Limb (tissue), 2 donors: ENCODE data around the gene NARF.
"Not testable (repeated sequence)": the region's sequence is repeated elsewhere in the genome, so short reads cannot be mapped to it uniquely, and the experiment has no call there.

ENCODE experiments used
- DNase-seq, 2 donors: peaks; one replicate each; pipeline ENCODE4 v3.0.0-alpha.2; 2016; ENCODE audit errors: extremely low spot score in 2 of 2

The NARF gene

DNA sequence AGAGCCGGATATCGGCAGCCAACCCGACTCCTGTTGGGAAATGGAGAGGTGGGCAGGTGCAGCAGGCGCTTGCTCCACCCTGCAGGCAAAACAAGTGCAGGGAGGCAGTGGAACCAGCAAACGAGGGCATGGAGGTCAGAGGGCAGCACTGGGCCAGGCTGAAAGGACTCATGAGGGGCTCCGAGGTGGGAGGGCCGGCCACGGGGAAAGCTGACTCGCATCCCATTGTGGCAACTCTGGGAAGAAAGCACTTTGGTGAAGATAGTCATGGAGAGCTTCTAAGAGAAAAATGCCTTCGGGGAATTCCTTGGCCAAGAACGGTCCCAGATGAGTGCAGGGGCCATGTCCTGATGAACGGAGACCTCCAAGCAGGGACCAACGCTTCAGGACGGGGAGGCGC lies 12.4 kb upstream of the NARF start:
- no peak for DNase-seq

DNA sequence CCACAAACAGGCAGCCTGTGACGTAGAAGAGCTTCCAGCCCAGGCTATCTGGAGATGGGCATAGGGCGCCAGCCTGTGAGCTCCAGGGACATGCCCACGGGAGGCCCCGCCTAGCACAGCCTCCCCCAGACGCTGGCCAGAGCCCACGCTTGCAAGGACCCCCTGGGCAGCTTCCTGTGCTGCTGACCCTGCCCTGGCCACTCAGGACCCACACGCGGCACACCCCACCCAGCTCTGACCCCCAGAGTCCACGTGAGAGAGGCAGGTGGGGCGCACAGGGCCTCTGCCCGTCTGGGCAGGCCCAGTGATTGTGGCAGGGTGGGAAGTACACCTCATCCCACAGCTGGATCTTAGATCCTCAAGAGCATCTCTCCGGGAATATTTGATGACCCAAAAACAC lies 11.9 kb upstream of the NARF start:
- DNase-seq, result no peak

DNA sequence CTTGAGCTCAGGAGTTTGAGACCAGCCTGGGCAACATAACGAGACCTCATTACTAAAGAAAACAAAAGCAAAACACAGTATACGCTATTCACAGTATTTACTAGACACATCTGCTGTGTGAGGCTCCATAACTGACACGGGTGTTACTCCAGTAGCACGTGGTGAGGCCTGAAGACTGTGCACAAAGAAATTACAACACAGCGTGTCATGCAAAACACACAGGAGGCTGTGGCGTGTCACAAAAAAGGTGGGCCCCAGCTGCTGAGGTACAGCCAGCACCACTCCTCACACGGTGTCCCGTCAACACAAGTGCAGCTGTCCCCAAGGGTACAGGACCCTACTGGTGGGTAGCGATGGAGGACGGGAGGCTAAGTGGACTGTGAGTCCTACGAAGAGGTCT lies 10.7 kb upstream of the NARF start:
- DNase-seq, result no peak

DNA sequence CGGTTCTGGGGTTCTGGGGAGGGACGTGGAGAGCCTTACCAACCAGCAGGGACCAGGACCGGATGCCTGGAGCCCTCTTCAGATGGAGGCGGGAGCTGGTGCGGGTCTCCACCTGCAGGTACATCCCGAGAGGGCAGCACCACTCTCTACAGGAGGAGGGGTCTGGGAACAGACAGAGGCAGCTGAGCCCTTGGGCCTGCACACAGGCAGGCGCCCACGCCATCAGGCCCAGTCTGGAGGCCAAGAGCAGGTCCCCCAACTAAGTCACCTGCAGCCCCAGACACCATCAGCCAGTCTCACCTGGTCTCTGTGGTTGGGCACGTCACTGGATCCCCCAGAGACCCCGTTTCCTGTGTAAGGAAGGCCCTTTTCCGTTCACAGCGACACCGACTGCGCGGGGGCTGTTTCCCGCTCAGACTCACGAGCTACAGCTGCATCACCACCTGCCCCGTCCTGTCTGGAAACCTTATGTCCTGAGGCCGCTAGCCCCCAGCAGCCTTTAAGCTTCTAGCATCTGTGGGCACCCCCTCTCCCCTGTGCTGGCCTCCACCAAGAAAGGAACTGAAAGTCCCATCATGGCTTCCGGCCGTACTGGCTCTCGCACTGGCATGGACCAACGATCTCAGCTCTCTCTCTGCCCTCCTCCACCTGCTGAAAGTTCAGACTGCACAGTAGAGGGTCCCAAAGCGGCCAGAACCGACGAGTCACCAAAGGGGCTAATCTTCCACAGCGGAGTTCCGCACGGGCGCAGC lies 9.2 kb upstream of the NARF start:
- DNase-seq, result no peak

DNA sequence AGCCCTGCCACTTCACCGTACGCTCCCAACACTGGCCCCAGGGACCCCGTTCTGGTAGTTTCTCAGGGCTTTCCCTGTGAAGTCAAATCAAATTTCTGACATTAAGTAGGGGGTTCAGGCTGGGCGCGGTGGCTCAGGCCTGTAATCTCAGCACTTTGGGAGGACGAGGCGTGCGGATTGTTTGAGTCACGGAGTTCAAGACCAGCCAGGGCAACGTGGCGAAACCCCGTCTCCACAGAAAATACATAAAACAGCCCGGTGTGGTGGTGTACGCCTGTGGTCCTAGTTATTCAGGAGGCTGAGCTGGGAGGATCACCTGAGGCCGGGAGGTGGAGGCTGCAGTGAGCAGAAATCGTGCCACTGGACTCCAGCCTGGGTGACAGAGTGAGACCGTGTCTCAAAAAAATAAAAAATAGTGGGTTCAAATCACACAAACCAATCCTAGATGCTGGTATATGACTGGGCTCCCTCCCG lies 8.6 kb upstream of the NARF start:
- DNase-seq, result no peak

DNA sequence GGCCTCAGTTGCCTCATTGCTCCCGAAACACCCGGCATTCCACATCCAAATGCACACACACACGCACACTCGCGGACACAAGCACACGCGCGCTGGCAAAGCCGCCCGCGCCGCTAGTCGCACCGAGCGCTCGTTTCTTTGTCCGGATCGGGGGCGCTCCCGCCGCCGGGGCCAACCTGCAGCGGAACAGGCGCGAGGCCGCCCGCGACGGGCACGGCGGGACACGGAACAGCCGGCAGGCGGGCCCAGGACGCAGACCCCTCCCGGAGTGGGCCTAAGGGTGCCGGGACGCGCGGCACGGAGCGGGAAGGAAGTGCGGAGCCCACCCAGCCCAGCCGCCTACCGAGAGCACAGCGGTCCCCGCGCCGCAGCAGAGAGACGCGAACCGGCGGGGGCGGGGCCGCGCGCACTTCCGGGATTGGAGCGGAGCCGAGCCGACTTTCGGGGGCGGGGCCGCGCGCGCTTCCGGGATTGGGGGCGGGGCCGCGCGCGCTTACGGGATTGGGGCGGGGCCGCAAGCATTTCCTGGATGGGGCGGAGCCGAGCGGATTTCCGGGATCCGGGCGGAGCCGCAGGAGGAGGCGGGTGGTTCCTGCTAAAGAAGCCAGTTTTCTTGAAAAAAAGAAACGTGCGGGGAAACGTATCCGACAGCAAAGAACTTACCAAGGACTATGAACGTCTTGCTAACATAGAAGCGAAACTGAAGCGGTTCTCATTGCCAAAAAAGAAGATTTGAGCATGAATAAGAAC lies 8.0 kb upstream of the NARF start, which contains the start of gene CYBC1:
Gene CYBC1 (minus strand): TSS at position 396 of the 750 bp plus-strand sequence. CDS start 1,498 bp downstream, outside the sequence.
- DNase-seq, result peak; percentile 93 to 97

- no peak for DNase-seq
Measured at GRCh38 chr17:82452162-82452561, 6.4 kb upstream of the NARF start.

- DNase-seq, result not testable (repeated sequence)
Measured at GRCh38 chr17:82453151-82453550, 5.4 kb upstream of the NARF start.

- DNase-seq, result not testable (repeated sequence)
Measured at GRCh38 chr17:82453706-82454105, 4.8 kb upstream of the NARF start.

DNA sequence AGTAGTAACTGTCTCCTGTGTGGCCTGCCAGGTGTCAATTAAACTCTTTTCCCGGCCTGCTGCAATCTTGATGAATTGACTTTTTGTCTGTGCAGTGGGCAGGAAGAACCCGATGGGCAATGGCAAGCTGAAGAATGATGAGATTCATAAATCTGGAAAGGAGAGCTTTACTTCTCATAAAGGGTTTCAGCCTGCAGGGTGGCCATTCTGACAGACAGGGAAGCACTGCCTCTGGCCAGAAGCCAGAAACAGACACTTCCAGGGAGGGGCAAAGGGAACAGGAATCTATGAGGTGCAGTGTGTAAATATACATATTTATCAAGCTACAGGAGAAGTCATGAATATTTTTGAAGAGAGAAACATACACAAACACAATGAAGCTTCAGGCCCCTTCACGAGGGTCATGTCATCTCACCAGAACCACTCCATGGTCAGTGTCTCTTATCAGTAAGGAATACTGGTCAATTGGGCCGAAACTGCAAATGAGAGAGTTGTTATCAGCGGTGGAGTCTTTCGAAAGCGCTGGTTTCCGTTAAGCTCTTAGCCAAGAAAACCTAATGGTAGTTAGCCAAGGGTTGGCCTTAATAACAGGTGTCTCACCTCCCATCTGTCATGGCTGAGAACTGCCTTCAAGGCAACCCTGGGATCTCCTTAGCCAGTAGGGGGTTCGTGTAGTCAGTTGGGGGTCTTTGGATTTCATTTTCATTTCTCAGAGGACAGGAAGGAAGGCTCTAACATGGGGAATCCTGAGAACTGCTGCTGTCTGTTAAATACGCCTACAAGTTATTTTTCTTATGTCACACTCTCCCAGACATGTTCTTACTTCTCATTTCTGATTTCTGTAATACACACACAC lies 1.2 kb upstream of the NARF start:
- no peak for DNase-seq

- no peak for DNase-seq
Measured at GRCh38 chr17:82457929-82458178, 687 bp upstream of the NARF start.

- DNase-seq, result peak in 1 of 2 donors; percentile 57
Measured at GRCh38 chr17:82458885-82459424, 414 bp downstream of the NARF start.

DNA sequence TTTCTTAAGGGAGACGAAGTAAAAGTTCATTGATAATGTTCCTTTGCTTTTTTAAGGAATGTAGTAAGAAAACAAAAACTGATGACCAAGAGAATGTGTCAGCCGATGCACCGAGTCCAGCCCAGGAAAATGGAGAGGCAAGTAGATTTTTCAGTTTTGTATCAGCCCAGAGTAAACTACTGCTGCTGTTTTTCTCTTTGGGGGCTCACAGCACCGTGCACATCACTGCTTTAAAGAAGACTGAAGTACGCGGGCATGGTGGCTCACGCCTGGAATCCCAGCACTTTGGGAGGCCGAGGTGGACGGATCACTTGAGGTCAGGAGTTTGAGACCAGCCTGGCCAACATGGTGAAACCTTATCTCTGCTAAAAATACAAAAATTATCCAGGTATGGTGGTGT lies 1.4 kb downstream of the NARF start:
- not testable (repeated sequence) for DNase-seq

- DNase-seq, result no peak
Measured at GRCh38 chr17:82461827-82462524, 3.4 kb downstream of the NARF start.

- DNase-seq, result no peak
Measured at GRCh38 chr17:82463391-82463790, 4.8 kb downstream of the NARF start.

- no peak for DNase-seq
Measured at GRCh38 chr17:82463925-82464566, 5.5 kb downstream of the NARF start.

DNA sequence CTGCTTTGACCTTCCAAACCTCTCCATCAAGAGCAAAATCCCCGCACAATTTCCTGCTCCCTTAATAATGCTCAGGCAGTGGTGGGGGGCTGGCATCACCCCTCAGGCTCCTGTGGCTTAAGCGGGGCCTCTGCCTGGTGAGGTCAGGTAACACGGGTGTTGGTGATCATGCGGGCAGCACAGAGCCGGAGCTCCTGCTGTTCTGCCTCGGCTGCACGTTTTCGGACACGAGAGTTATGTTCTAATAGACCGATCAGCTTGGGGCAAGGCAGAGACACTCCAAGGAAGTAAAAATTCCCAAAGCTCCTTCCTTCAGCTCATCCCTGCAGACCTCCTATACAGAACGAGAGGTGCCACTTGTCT lies 6.0 kb downstream of the NARF start:
- no peak for DNase-seq

DNA sequence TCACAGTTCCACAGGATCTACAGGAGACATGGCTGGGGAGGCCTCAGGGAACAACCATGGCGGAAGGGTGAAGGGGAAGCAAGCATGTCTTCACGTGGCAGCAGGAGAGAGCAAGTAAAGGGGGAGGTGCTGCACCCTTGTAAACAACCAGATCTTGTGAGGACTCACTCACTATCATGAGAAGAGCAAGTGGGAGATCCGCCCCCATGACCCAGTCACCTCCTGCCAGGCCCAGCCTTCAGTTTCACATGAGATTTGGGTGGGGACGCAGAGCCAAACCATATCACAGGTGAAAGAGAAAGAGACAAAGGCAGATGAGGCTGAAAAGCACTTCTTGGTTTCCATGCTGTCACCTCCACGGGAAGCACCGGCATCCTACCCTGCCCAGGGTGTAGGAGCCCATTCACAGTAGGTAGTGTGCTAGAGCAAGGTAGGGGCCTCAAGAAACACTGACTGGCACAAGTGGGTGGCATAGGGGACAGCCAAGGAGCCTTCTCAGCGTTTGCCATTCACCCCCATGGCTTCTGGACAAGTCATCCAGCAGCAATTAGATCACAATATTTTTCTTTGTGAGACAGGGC lies 6.6 kb downstream of the NARF start:
- DNase-seq, result no peak

GRCh38 chr17:82468692-82469091 lies 10.2 kb downstream of the NARF start:
- no peak for DNase-seq

GRCh38 chr17:82470065-82470464 lies 11.5 kb downstream of the NARF start:
- no peak for DNase-seq
